ENCODE measurements around the gene HIP1. TPM values are rescaled to one million over a fixed set of nuclear protein-coding genes. Genes with fewer than 3 reads are reported as not detected.

The HIP1 gene
- total RNA-seq (2011; cell fraction: chromatin; rRNA removed; ENCODE audit: low replicate concordance): 47.3 and 47.4 TPM in 2 replicates
- 26.8 and 28.3 TPM in 2 replicates for total RNA-seq (2011; cell fraction: nucleolus; rRNA removed)
- total RNA-seq (2011; cell fraction: nucleoplasm; rRNA removed): 37.8 and 39.5 TPM in 2 replicates
- total RNA-seq (2014; rRNA removed): 5.8 and 9.1 TPM in 2 replicates
- total RNA-seq (2014; rRNA removed; fragmentation: Illumina TruSeq; extraction: Trizol): 7.7 and 8.3 TPM in 2 replicates
- total RNA-seq (2015; rRNA removed; fragmentation: Illumina TruSeq; extraction: Trizol): 9.5 and 10.4 TPM in 2 replicates
- total RNA-seq (2021): 13.7 and 14.3 TPM in 2 replicates
- 8.5 and 12.3 TPM in 2 replicates for polyA plus RNA-seq (2011; rRNA removed)
- 10.5 and 17.5 TPM in 2 replicates for polyA plus RNA-seq (2011; cell fraction: cytosol; rRNA removed)
- 5.7 and 6.4 TPM in 2 replicates for polyA plus RNA-seq (2011; cell fraction: nucleus; rRNA removed)
- 9.7 and 26.7 TPM in 2 replicates for polyA plus RNA-seq (2012)
- 11.8 and 12.1 TPM in 2 replicates for polyA plus RNA-seq (2014; fragmentation: Illumina TruSeq; extraction: Trizol)
- 1 to 10 TPM; 2.4 to 2.6 TPM for polyA plus RNA-seq (2014; fragmentation: Nextera tagmentation; extraction: Ambion mirVana)
- 8.4 and 9.5 TPM in 2 replicates for polyA plus RNA-seq (2014; rRNA removed)
- 15.6 and 28.2 TPM in 2 replicates for polyA minus RNA-seq (2011; rRNA and poly(A)+ RNA removed)
- polyA minus RNA-seq (2011; cell fraction: cytosol; rRNA and poly(A)+ RNA removed): 11.2 and 13.2 TPM in 2 replicates
- polyA minus RNA-seq (2011; cell fraction: nucleus; rRNA and poly(A)+ RNA removed): 3.8 and 5.5 TPM in 2 replicates
- Bru-seq, nascent RNA: percentile 56 among the genes with signal in this experiment
- BruChase-seq, experiment 1, labeled RNA remaining after a 2-hour chase: percentile 57 among the genes with signal in this experiment
- BruChase-seq, experiment 2, labeled RNA remaining after a 6-hour chase: percentile 58 among the genes with signal in this experiment
- long read RNA-seq, experiment 1, partial matches to known transcripts: 0 of 16 reads
- long read RNA-seq, experiment 1, other reads (novel, unspliced or antisense): 15 of 16 reads
- long read RNA-seq, experiment 2, partial matches to known transcripts: 0 of 6 reads
- long read RNA-seq, experiment 2, other reads (novel, unspliced or antisense): 5 of 6 reads
- long read RNA-seq, experiment 3, partial matches to known transcripts: 0 of 5 reads
- long read RNA-seq, experiment 3, other reads (novel, unspliced or antisense): 4 of 5 reads

DNA sequence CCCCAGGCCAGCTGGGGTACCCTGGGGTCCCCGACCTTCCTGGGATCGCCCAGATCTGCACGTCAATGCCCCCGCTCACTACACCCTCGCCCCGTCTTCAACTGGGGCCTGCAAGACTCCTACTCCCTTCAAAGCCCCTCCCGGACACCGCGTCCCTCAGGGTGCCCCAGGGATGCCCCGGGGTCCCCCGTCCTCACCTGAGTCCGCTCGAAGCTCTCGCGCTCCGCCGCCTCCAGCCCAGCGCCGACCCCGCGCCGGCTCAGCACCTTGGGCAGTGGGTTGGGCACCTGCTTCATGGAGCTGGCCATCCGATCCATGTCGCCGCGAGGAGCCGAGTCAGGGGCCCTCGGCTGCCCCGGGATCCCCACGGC is at the start of gene HIP1:
Gene HIP1 (minus strand): TSS at position 338 of the 371 bp plus-strand sequence. CDS start 21 bp downstream, at position 317.
- Histone ChIP-seq H3K27ac (ENCODE audit: extremely low read depth, low read depth, low read length) (peak within 1 kb of the TSS; percentile 76), H3K4me3 (peak within 1 kb of the TSS; percentile 84), H3K36me3 (ENCODE audit: control insufficient read depth, insufficient read depth, low read length) (peaks cover 2% of the 10 kb centered on the region; the same call in 2 of the 3 replicates), H3K4me1 (replicated peaks in 1 of 2; ENCODE audit: control insufficient read depth in 2 of 2, insufficient read depth in 2 of 2, low read length in 2 of 2) (peaks cover 48 to 56% of the 10 kb centered on the region in 2 experiments), H3K9me3 (replicated peaks; ENCODE audit: control insufficient read depth, insufficient read depth, low read depth, low read length) (no peaks in the 10 kb centered on the region), H3K9me1 (ENCODE audit: control insufficient read depth, insufficient read depth, low read length) (no peaks in the 10 kb centered on the region), H3K4me2 (ENCODE audit: insufficient read depth, low read length) (peak within 1 kb of the TSS; percentile 93), H4K20me1 (replicated peaks; ENCODE audit: control insufficient read depth, insufficient read depth, low read length) (no peaks in the 10 kb centered on the region), H3K79me2 (ENCODE audit: control insufficient read depth, insufficient read depth, low read length) (peaks cover 34% of the 10 kb centered on the region), H3K27me3 (ENCODE audit: control insufficient read depth in 2 of 2, insufficient read depth in 2 of 2, low read length in 2 of 2) (no peaks in the 10 kb centered on the region), H3K9ac (ENCODE audit: insufficient read depth in 1 of 2, low read depth in 2 of 2, low read length in 2 of 2) (peak within 1 kb of the TSS; percentile 78 to 98), H2AFZ (ENCODE audit: low read depth, low read length) (peak within 1 kb of the TSS; percentile 90)
- DNase-seq (ENCODE audit: extremely low read depth in 1 of 4, low spot score in 3 of 4): no peak
- ChIA-PET CTCF (ENCODE audit: low intra/inter-chr PET ratio) (no interaction called here), POLR2A (interaction anchor here (0.6 to 1.6 kb wide), 6 partner anchors 9 to 207 kb away, joined by 3 to 7 read pairs (median 3); no protein-coding TSS in a partner anchor)
- BruUV-seq (replicated peaks): no TSS peak
- no peak for FAIRE-seq
- in situ Hi-C loops (cut with MboI): no loop called here
- intact Hi-C loops (cut with micrococcal nuclease): loop anchor here (5.0 kb wide), 1 partner anchor 66 kb away; no protein-coding TSS in a partner anchor
- no peak for ATAC-seq
- WGBS (ENCODE audit: insufficient coverage, low coverage, missing lambda C conversion rate): under 1% methylated on average over 29 of the region's 30 CpGs
- TF ChIP-seq FIP1L1 (IDR thresholded peaks at IDR 0.05; ENCODE audit: low read depth, low read length, poor library complexity, severe bottlenecking) (peak; percentile 9), SIN3A (IDR thresholded peaks at IDR 0.05; ENCODE audit: borderline replicate concordance in 2 of 2, control insufficient read depth in 1 of 2, low read depth in 2 of 2, low read length in 2 of 2) (peak; percentile 11 to 44; a peak in 1 of 4 replicates), ZNF668 (CRISPR knock-in tag; IDR thresholded peaks at IDR 0.05) (no peak), U2AF1 (optimal IDR thresholded peaks at IDR 0.05; ENCODE audit: low read depth, low read length) (peak; percentile 35), CHCHD3 (CRISPR knock-in tag; IDR thresholded peaks at IDR 0.05) (peak; percentile 80; the same call in 1 of the 2 replicates), ELF2 (CRISPR knock-in tag; IDR thresholded peaks at IDR 0.05) (0 out of 2 replicates have a peak, but pooled peaks have one; percentile 47), ELF4 (CRISPR knock-in tag; IDR thresholded peaks at IDR 0.05) (0 out of 2 replicates have a peak, but pooled peaks have one; percentile 4), SUPT5H (IDR thresholded peaks at IDR 0.05) (peak; percentile 12), SIRT6 (IDR thresholded peaks at IDR 0.05; ENCODE audit: low read depth, low read length) (no peak), ETV5 (CRISPR knock-in tag; IDR thresholded peaks at IDR 0.05; ENCODE audit: low read depth) (peak; percentile 2; the same call in 1 of the 2 replicates), TAF1 (IDR thresholded peaks at IDR 0.05; ENCODE audit: control insufficient read depth, extremely low read depth, insufficient read depth, low read length, severe bottlenecking) (peak; percentile 8), HDAC8 (tag; IDR thresholded peaks at IDR 0.05) (0 out of 2 replicates have a peak, but pooled peaks have one; percentile 47), HIVEP1 (CRISPR knock-in tag; IDR thresholded peaks at IDR 0.05) (0 out of 2 replicates have a peak, but pooled peaks have one; percentile 74), GABPB1 (CRISPR knock-in tag; IDR thresholded peaks at IDR 0.05) (peak; percentile 69; the same call in 1 of the 2 replicates)
- TF ChIP-seq, protein P1, sequence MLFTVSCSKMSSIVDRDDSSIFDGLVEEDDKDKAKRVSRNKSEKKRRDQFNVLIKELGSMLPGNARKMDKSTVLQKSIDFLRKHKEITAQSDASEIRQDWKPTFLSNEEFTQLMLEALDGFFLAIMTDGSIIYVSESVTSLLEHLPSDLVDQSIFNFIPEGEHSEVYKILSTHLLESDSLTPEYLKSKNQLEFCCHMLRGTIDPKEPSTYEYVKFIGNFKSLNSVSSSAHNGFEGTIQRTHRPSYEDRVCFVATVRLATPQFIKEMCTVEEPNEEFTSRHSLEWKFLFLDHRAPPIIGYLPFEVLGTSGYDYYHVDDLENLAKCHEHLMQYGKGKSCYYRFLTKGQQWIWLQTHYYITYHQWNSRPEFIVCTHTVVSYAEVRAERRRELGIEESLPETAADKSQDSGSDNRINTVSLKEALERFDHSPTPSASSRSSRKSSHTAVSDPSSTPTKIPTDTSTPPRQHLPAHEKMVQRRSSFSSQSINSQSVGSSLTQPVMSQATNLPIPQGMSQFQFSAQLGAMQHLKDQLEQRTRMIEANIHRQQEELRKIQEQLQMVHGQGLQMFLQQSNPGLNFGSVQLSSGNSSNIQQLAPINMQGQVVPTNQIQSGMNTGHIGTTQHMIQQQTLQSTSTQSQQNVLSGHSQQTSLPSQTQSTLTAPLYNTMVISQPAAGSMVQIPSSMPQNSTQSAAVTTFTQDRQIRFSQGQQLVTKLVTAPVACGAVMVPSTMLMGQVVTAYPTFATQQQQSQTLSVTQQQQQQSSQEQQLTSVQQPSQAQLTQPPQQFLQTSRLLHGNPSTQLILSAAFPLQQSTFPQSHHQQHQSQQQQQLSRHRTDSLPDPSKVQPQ (CRISPR knock-in tag; IDR thresholded peaks at IDR 0.05; ENCODE audit: borderline replicate concordance): no peak
